Myocyte (in vitro differentiated cells): ENCODE data around the gene TMCO4. TPM values are rescaled to one million over a fixed set of nuclear protein-coding genes. Genes with fewer than 3 reads are reported as not detected.
"Not testable (repeated sequence)": the region's sequence is repeated elsewhere in the genome, so short reads cannot be mapped to it uniquely, and the experiment has no call there.

Experiments used
- DNase-seq: peaks from one replicate; pipeline ENCODE4 v3.0.0-alpha.2; 2012; ENCODE audit warnings: low read depth
- polyA plus RNA-seq: library from polyadenylated mRNA; unstranded; fragments of >200 nt; gene quantifications from one replicate; pipeline ENCODE4 v1.2.1, GENCODE V29; 2012; ENCODE audit warnings: missing spikeins
- total RNA-seq: library from RNA; depleted of rRNA; stranded (reverse); fragments of >200 nt; gene quantifications from 2 replicates; pipeline ENCODE4 v1.2.3, GENCODE V29; 2014

Gene TMCO4
- 11.0 and 15.8 TPM in 2 replicates for total RNA-seq
- 7.9 TPM for polyA plus RNA-seq

- peak; percentile 68 for DNase-seq
These were observed at the start of gene TMCO4 for GRCh38 chr1:19799230-19800075. Gene TMCO4, minus strand, starts transcription at chr1:19799916. Its CDS starts 19,158 bp downstream, at chr1:19780758.

- not testable (repeated sequence) for DNase-seq
These were observed 49.6 kb upstream of the TMCO4 start for GRCh38 chr1:19849307-19849706.

GRCh38 chr1:19847334-19847733 lies 47.6 kb upstream of the TMCO4 start:
- DNase-seq = not testable (repeated sequence)

- no peak for DNase-seq
These were observed 46.6 kb upstream of the TMCO4 start for GRCh38 chr1:19846338-19846737.

GRCh38 chr1:19845555-19845954 lies 45.8 kb upstream of the TMCO4 start:
- no peak for DNase-seq

- no peak for DNase-seq
These were observed 45.2 kb upstream of the TMCO4 start for GRCh38 chr1:19844731-19845495.

- DNase-seq = peak; percentile 80
These were observed 40.5 kb upstream of the TMCO4 start for GRCh38 chr1:19840228-19840627.

- DNase-seq = no peak
These were observed 38.1 kb upstream of the TMCO4 start for GRCh38 chr1:19837866-19838265.

- DNase-seq = peak; percentile 49
These were observed 35.9 kb upstream of the TMCO4 start for GRCh38 chr1:19835578-19835977.

GRCh38 chr1:19831441-19831840 lies 31.7 kb upstream of the TMCO4 start:
- no peak for DNase-seq

GRCh38 chr1:19828546-19828945 lies 28.8 kb upstream of the TMCO4 start:
- DNase-seq = no peak

- no peak for DNase-seq
These were observed 25.6 kb upstream of the TMCO4 start for GRCh38 chr1:19825298-19825697.

GRCh38 chr1:19824541-19824940 lies 24.8 kb upstream of the TMCO4 start:
- peak; percentile 67 for DNase-seq

GRCh38 chr1:19824036-19824435 lies 24.3 kb upstream of the TMCO4 start:
- no peak for DNase-seq

- no peak for DNase-seq
These were observed 20.0 kb upstream of the TMCO4 start for GRCh38 chr1:19819701-19820100.

GRCh38 chr1:19818324-19818723 lies 18.6 kb upstream of the TMCO4 start:
- DNase-seq = no peak

GRCh38 chr1:19817160-19817559 lies 17.4 kb upstream of the TMCO4 start:
- no peak for DNase-seq

GRCh38 chr1:19816737-19817086 lies 17.0 kb upstream of the TMCO4 start:
- DNase-seq = not testable (repeated sequence)

- peak; percentile 69 for DNase-seq
These were observed 16.4 kb upstream of the TMCO4 start for GRCh38 chr1:19815801-19816736.

GRCh38 chr1:19814681-19815503 lies 15.2 kb upstream of the TMCO4 start, which contains the start of gene RNF186:
Gene RNF186, minus strand, starts transcription at chr1:19815283. Its CDS starts 182 bp downstream, at chr1:19815101.
- DNase-seq = peak; percentile 75
